GM12874 (cell line): ENCODE results near the gene LMO7.

ENCODE experiments used
- CTCF ChIP-seq: IDR thresholded peaks from 2 replicates; pipeline ENCODE4 v1.5.1; 2011; ENCODE audit warnings: low read depth, mild to moderate bottlenecking, control low read depth, low read length, moderate library complexity; ENCODE audit not compliant: insufficient read depth

Gene LMO7

DNA sequence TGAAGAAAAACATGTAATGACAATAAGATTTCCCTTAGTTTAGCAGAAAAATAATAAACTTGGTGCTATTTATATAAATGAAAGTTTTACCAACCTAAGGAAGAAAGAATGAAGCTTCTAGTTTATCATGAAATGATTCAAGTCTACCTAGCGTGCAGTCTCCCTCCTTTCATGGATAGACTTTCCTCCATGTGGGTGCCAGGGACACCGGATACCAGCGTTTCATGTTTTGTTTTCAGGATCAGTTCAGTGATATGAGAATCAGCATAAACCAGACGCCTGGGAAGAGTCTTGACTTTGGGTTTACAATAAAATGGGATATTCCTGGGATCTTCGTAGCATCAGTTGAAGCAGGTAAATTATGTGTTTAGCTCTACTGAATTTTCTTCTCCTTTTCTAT, 196.7 kb downstream of the LMO7 start:
- no peak for TF ChIP-seq CTCF

DNA sequence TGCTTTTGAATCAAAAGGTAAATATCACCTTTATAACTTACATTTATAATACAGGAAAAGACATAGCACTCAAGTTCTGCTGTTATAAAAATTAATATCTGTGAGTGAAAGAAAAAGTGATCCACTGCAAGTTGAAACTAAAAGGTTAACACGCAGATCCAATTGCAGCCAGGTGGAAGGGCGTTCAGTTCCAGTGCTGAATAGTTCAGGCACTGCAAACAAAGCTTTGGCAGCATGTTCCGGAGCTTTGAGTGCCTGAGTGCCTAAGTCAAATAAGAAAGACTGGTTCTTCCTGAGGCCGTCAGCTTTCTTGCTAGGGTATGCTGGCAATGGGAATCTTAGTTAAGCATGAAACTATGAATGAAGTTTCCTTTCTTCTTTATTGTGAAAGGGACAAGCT, 200.3 kb downstream of the LMO7 start:
- no peak for TF ChIP-seq CTCF

DNA sequence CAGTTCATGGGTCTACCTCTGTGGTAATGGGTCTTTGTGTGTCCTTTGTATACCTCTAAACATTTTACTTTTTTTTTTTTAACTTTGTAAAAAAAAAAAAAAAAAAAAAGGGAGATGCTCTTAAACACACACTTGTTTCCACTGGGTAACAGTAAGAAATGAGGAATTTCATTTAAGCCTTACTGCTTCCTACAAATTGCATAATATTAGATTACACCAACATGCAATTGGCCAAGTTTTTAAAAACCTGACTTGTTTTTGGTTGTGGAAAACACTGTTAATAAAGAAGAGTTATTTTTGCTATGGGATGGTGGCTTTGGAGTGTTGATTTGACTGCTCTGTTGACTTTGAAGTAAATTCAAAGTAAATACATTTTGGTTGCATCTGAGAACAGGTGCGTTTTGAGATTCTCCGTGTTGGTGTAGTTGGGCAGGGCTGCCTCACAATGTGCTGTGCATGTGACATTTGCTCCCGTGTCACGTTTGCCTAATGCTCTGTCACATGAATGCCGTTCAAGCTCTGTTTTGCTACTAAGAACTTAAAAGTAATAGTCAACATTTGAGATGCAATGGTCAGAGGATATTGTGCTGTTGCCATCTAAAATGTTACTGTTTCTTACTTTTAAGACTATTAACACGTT, 202.4 kb downstream of the LMO7 start:
- no peak for TF ChIP-seq CTCF

DNA sequence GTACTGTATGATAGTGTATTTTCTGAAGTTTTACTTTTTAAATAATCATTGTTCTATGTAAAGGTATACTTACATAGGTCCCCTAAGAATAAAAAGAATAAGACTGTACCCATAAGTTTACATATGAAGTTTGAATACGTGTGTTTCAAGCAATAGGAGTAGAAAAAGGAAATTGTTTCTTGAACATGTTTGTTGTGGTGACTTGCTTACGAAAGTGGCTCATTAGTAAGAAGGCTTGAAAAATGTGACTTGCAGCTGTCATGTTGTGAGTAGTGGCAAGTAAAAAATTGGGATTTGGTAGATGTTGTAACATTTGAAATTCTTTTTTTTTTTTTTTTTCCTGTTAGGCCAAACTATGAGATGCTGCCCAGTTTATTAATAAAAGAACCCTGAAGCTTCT, 203.3 kb downstream of the LMO7 start:
- TF ChIP-seq CTCF = no peak

GRCh38 chr13:75841905-75842304, 205.8 kb downstream of the LMO7 start:
- TF ChIP-seq CTCF = no peak

DNA sequence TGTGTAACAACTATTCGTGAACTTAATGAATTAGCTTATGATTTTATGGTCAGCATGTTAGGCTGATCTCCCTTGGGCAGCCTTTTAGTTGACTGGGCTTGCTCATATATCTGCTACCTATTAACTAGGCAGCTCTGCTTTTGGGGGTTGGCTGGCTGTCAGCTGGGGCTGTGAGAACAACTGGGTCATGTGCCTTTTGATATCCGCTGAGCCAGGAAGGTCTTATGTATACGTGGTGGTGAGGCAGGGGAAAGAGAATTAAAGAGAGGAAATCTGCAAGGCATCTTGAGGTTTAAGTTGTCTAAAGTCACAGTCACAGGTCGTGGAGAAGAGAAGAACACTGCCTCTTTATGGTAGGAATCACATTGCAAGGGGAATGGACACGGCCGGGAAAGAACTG, 206.9 kb downstream of the LMO7 start:
- TF ChIP-seq CTCF = no peak

GRCh38 chr13:75843991-75844390, 207.9 kb downstream of the LMO7 start:
- TF ChIP-seq CTCF = no peak
